Osteocyte (in vitro differentiated cells): ENCODE data around the gene MYOCOS. TPM values are rescaled to one million over a fixed set of nuclear protein-coding genes. Genes with fewer than 3 reads are reported as not detected.

Experiments used
- DNase-seq: peaks from one replicate; pipeline ENCODE4 v3.0.0; 2021; ENCODE audit warnings: mixed read lengths; ENCODE audit not compliant: unreplicated experiment; ENCODE audit errors: extremely low spot score
- H3K27ac Mint-ChIP-seq: one replicate; pipeline ENCODE4 v1.8.0; 2021; ENCODE audit warnings: mild to moderate bottlenecking, mixed read lengths; ENCODE audit not compliant: unreplicated experiment
- H3K27me3 Mint-ChIP-seq: one replicate; pipeline ENCODE4 v1.8.0; 2021; ENCODE audit warnings: mixed read lengths; ENCODE audit not compliant: unreplicated experiment
- H3K36me3 Mint-ChIP-seq: one replicate; pipeline ENCODE4 v1.8.0; 2021; ENCODE audit warnings: mixed read lengths; ENCODE audit not compliant: unreplicated experiment
- H3K4me1 Mint-ChIP-seq: one replicate; pipeline ENCODE4 v1.8.0; 2021; ENCODE audit warnings: mixed read lengths; ENCODE audit not compliant: unreplicated experiment
- H3K4me3 Mint-ChIP-seq: one replicate; pipeline ENCODE4 v1.8.0; 2021; ENCODE audit warnings: mild to moderate bottlenecking, moderate library complexity, mixed read lengths; ENCODE audit not compliant: unreplicated experiment
- H3K9me3 Mint-ChIP-seq: one replicate; pipeline ENCODE4 v1.8.0; 2021; ENCODE audit warnings: mixed read lengths; ENCODE audit not compliant: unreplicated experiment
- total RNA-seq: library from RNA; stranded (reverse); gene quantifications from 2 replicates; pipeline ENCODE4 v1.2.1, GENCODE V29; 2021
- TF ChIP-seq, protein P1 (sequence below): fragments of 200-600 bp; sonication (generic); IDR thresholded peaks from 2 replicates; pipeline ENCODE4 v1.5.0; 2021; ENCODE audit warnings: antibody characterized with exemption, mild to moderate bottlenecking, moderate library complexity

Gene MYOCOS
- total RNA-seq, 1 donor from 2014 or later = not detected

DNA sequence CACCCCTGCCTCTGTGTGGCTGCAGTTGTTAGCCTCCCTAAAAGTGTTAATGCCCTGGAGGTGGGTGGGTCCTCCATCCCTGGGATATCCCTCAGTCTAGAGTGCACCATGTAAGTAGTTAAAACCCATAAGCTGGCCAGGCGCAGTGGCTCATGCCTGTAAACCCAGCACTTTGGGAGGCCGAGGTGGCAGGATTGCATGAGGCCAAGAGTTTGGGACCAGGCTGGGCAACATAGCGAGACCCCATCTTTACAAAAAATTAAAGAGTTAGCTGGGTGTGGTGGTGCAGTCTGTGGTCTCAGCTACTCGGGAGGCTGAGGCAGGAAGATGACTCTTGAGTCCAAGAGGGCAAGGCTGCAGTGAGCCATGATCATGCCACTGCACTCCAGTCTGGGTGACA is 20.2 kb downstream of the MYOCOS start:
- Mint-ChIP-seq H3K4me3 (no peak overlapping the region), H3K9me3 (no peaks in the 10 kb centered on the region), H3K4me1 (peaks cover 1% of the 10 kb centered on the region), H3K27me3 (peaks cover 17% of the 10 kb centered on the region), H3K36me3 (no peaks in the 10 kb centered on the region), H3K27ac (no peak overlapping the region)
- TF ChIP-seq, protein P1, sequence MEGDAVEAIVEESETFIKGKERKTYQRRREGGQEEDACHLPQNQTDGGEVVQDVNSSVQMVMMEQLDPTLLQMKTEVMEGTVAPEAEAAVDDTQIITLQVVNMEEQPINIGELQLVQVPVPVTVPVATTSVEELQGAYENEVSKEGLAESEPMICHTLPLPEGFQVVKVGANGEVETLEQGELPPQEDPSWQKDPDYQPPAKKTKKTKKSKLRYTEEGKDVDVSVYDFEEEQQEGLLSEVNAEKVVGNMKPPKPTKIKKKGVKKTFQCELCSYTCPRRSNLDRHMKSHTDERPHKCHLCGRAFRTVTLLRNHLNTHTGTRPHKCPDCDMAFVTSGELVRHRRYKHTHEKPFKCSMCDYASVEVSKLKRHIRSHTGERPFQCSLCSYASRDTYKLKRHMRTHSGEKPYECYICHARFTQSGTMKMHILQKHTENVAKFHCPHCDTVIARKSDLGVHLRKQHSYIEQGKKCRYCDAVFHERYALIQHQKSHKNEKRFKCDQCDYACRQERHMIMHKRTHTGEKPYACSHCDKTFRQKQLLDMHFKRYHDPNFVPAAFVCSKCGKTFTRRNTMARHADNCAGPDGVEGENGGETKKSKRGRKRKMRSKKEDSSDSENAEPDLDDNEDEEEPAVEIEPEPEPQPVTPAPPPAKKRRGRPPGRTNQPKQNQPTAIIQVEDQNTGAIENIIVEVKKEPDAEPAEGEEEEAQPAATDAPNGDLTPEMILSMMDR = no peak
- DNase-seq = no peak

DNA sequence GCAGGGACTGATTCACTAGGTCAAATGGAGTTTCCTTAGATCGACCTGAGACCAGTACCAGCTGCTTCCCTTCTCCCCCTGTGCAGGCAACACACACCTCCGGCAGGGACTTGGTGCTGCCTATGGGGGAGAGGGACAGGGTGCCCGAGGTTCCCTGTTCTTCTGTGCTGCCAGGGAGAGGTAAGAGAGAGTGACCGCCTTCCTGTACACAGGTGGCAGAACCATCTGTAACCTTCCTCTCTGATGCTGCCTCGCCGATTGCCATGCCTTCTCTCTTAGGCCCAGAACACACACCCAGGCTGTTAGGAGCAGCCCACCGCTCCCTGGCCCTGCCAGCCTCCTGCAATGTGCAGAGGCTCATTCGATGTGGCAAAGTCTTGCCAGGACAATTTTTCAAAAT is 21.1 kb downstream of the MYOCOS start:
- no peaks in the 10 kb centered on the region for H3K9me3 Mint-ChIP-seq
- no peak overlapping the region for H3K27ac Mint-ChIP-seq
- peaks cover 17% of the 10 kb centered on the region for H3K27me3 Mint-ChIP-seq
- H3K4me1 Mint-ChIP-seq = peaks cover 1% of the 10 kb centered on the region
- H3K36me3 Mint-ChIP-seq = no peaks in the 10 kb centered on the region
- no peak overlapping the region for H3K4me3 Mint-ChIP-seq
- no peak for DNase-seq
- TF ChIP-seq, protein P1 = no peak

DNA sequence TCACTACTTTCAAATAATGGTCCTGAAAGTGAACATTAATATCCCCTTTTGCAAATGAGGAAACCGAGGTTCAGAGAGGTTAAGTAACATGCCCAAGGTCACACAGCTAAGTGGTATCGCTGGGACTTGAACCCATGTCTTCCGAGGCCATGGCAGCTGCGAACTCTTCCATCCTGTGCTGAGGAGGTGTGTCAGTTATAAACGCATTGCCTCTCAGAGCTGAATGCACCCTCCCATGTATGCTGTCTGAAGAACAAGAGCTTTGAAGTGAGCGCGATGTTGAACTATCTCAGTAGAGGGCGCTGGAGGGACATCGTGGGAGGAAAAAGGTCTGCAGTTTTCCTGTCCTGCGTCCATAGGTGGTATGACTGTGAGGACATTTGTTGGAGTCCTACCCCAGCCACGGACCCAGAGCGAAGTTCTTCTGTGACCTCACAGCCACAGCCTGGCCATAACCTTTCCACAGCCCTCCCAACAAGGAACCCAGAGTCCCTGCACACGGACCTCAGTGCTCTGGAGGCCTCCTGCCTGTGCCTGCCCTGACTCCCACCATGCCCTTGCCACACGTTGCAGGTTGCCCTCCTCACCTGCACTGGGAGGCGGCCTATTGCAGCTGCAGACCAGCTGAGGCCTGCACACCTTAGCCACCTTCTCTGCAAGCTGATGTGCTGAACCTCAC is 22.9 kb downstream of the MYOCOS start:
- TF ChIP-seq, protein P1 = peak; percentile 79
- no peaks in the 10 kb centered on the region for H3K36me3 Mint-ChIP-seq
- no peak for DNase-seq
- H3K4me1 Mint-ChIP-seq = peaks cover 1% of the 10 kb centered on the region
- H3K9me3 Mint-ChIP-seq = no peaks in the 10 kb centered on the region
- no peak overlapping the region for H3K27ac Mint-ChIP-seq
- H3K4me3 Mint-ChIP-seq = no peak overlapping the region
- peaks cover 15% of the 10 kb centered on the region for H3K27me3 Mint-ChIP-seq

DNA sequence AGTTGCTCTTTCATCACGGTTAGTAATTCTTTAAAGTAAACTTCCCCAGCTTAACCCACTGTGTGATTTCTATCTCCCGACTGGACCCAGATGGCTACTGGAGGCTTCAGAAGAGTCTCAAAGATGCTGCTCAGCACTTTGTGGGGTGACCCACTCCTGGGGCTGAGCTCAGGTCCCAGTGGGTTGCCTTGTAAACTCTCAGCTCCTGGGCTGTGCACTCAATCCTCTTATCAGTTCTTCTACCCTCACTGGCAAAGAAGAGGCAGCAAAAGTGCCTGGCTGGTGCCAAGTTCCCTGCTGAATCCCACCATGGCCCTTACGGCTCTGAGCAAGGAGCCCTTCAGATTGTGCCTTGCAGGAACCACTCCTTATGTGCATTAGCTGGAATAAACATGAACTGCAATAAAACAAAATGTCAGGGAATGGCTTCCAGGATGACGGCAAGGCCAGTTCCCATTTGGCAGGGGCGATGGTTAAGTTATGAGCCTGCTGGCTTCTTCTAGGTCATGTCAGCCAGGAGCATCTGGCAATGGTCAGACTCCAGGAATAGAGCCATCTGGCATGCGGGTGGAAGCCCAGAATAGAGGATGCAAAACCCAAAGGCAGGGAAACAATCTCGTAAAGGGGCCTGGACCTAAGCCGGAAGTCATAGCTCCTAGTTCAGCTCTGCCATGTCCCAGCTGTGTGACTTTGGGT is 23.7 kb downstream of the MYOCOS start:
- no peak overlapping the region for H3K4me3 Mint-ChIP-seq
- no peaks in the 10 kb centered on the region for H3K9me3 Mint-ChIP-seq
- H3K4me1 Mint-ChIP-seq = peaks cover 1% of the 10 kb centered on the region
- H3K27me3 Mint-ChIP-seq = peaks cover 17% of the 10 kb centered on the region
- no peaks in the 10 kb centered on the region for H3K36me3 Mint-ChIP-seq
- TF ChIP-seq, protein P1 = no peak
- DNase-seq = no peak
- H3K27ac Mint-ChIP-seq = no peak overlapping the region

DNA sequence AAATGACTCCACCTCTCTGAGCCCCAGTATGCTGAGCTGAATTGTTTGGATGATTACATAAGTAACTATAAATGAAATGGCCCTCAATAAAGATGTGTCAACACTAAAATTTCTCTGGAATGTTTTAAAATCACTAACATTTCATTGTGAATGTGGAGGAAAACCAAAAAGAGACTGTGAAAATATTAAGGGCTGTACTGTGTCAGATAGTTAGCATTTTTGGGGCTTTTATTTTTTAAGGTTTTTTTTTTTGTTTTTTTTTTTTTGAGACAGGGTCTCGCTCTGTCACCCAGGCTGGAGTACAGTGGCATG is 24.2 kb downstream of the MYOCOS start:
- H3K4me1 Mint-ChIP-seq = peaks cover 1% of the 10 kb centered on the region

More for the DNA sequence above, 24.2 kb downstream of the MYOCOS start:
- Mint-ChIP-seq H3K4me3 (no peak overlapping the region), H3K27me3 (peaks cover 19% of the 10 kb centered on the region), H3K9me3 (no peaks in the 10 kb centered on the region), H3K36me3 (no peaks in the 10 kb centered on the region), H3K27ac (no peak overlapping the region)
- no peak for DNase-seq
- TF ChIP-seq, protein P1 = no peak
